Measurements from ENCODE around the gene CXCL16.

CXCL16 gene

DNA sequence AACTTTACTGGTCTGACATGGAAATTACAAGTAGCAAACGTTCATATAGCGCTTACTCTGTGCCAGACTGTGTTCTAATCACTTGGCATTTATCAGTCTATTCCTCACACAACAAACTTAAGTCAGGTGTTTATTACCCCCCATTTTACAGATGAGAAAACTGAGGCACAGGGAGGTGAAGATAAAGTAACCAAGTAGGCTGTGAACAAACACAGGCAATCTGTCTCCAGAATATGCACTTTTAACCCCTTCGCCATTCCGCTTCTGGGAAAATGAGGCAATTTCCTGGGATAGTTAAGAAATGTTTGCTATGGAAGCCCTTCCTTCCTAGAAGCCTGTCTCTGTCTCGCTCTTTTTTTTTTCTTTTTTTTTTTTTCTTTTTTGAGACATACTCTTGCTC is 12.2 kb upstream of the CXCL16 start:
- FAIRE-seq (no peak), DNase-seq (ENCODE audit: low spot score) (no peak)

DNA sequence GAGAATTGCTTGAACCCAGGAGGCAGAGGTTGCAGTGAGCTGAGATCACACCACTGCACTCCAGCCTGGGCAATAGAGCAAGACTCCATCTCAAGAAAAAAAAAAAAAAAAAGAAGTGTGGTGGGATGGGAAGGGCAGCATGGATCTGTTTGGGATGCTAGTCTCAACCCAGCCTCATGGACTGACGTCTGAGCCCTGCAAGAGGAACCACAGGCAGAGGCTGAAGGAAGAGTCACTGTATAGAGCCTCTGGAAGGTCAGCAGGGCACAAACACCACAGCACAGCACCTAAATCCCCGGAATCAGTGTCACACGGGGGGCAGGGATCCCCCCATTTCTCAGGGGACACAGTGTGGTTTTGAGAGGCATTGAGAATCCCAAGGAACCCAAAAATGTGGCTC is 10.9 kb upstream of the CXCL16 start:
- DNase-seq (ENCODE audit: low spot score) (no peak), FAIRE-seq (no peak)

DNA sequence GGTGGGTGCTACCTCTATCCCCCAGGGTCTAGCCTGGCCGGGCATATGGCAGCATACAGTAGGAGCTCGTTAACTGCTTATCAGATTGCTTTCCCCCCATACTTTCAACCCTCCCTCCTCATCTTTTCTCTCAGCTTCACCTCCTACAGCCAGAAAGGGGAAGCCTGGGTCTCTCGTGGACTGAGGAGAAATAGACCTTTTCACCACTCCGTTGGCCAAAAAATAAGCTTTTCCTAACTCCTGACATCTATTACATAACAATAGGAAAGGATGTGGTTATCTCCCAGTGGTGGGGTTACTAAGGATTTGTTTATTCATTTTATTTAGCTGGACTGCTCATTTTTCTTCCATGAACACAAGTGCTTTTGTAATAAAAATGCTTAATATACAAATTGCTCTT is 9.0 kb upstream of the CXCL16 start:
- FAIRE-seq, result no peak
- no peak for DNase-seq (ENCODE audit: low spot score)

DNA sequence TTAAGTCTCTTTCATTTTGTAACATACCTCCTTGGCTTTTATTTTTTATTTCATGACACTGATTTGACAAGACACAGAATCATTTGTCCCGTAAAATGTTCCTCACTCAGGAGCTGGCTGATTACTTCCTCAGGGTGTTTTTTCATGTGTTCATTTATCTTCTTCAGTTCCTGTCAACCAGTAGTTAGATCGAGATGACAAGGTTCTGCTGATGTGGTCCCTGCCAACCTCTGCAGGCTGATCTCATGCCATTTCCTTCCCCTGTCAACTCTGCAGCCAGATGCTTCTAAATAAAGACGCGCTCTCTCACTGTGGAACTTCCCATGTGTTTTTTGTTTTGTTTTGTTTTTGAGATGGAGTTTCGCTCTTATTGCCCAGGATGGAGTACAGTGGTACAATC is 8.1 kb upstream of the CXCL16 start:
- DNase-seq (ENCODE audit: low spot score) (no peak), FAIRE-seq (no peak)

DNA sequence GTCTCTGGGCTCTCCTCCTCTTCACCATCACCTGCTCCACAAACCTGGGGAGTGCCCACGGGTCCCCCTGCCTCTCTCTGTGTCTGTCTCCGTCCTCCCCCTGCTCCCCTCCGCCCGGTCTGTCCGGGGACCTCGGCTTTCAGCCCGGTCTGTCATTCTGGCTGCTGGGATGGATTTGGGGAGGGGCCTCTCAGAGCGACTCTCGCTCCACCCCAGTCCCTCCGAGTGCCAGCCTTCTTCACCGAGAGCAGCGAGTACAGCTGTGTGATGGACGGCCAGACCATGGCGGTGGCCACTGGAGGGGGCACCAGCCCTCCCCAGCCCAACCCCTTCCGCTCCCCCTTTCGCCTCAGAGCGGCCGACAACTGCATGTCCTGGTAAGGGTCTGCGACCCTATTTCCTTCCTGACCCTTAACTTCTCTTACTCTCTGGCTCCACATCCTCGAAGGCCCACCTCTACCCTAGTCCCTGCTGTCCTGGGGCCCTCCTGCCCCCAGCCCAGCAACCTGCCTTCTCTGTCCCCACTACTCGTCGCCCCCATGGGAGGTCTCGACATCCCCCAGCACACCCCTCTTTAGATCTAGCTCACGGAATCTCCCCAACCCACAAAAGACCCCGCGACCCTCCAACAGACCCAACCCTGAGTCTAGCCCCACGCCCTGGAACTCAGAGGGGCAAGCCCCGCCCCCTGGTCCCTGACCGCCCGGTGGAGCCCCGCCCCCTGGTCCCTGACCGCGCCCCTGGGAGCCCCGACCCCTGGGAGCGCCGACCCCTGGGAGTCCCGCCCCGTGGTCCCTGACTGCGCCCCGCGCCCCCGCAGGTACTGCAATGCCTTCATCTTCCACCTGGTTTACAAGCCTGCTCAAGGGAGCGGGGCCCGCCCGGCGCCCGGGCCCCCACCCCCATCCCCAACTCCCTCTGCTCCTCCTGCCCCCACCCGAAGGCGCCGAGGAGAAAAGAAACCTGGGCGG is 5.6 kb upstream of the CXCL16 start:
- DNase-seq (ENCODE audit: low spot score) (no peak), FAIRE-seq (no peak)

DNA sequence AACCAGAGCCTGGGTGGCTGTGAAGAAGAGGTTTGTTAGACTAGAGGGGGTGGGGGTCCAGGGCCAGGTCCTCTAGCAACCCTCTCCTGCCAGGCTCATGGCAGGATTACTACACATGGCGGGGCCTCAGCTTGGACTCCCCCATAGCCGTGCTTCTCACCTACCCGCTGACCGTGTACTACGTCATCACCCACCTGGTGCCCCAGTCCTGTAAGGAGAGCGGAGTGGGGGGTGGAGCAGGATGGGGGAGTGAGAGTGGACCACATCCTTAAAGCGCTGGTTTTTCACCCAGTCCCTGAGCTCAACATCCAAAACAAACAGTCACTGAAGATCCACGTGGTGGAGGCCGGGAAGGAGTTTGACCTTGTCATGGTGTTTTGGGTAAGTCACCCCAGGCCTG is 4.2 kb upstream of the CXCL16 start:
- FAIRE-seq, result no peak
- DNase-seq (ENCODE audit: low spot score), result no peak

DNA sequence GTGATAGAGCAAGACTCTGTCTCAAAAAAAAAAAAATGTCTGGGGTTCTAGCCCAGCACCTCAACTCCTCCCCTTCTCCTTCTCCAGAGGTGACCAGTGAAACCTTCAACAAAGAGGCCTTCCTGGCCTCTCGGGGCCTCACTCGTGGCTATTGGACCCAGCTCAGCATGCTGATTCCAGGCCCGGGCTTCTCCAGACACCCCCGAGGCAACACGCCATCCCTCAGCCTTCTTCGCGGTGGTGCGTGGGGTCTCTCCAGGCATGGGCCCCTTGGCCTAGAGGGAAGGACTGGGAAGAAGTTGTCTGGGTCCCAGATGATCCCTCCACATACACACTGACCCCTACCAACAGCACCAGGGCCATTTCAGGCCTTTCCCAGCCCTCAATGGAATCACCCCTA is 3.5 kb upstream of the CXCL16 start:
- DNase-seq (ENCODE audit: low spot score) (no peak), FAIRE-seq (no peak)

DNA sequence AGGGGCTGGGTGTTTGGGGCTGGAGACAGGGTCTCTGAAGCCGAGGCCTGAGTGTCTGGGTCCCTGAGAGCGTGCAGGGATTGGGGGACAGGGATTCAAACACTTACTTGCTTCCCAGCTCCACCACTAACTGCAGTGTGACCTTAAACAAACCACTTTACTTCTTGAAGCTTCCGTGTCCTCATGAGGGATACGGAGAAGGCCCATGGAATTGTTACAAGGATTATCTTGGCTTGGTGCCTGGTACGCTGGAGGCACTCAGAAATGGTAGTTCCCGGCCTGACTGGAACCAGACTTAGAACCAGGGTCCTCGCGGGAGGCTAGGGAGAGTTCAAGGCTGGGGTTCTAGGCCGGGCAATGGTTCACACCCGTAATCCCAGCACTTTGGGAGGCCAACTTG is 2.9 kb upstream of the CXCL16 start:
- no peak for FAIRE-seq

DNA sequence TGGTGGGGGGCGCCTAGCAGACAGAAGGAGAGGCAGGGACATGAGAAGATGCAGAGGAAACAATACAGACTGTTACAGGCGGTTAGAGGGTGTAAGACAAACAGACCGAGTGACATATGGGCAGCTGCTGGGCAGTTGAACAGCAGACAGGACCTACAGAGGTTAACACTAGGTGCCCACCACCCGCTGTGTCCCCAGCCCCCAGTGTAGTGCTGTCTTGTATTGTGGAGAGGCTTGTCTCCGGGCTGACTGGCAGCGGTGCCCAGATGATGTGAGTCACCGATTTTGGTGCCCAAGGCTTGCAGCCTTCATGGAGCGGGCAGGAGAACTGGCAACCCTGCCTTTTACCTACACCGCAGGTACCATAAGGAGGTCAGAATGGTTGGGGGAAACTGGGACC is 2.4 kb upstream of the CXCL16 start:
- no peak for FAIRE-seq
- no peak for DNase-seq (ENCODE audit: low spot score)

More for the DNA sequence above, 2.9 kb upstream of the CXCL16 start:
- DNase-seq (ENCODE audit: low spot score), result no peak

DNA sequence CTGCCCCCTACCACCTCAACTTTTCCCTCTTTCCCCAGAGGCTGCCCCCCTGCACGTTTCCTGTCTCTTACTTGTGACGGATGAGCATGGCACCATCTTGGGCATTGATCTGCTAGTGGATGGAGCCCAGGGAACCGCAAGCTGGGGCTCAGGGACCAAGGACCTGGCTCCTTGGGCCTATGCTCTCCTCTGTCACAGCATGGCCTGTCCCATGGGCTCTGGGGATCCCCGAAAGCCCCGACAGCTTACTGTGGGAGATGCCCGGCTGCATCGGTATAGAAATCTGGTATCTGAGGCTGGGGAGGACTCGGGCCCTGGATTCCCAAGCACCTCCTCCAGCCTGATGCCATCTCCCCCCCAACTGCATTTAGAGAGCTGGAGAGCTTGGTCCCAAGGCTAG is 1.8 kb upstream of the CXCL16 start:
- FAIRE-seq, result no peak
- DNase-seq (ENCODE audit: low spot score), result no peak

DNA sequence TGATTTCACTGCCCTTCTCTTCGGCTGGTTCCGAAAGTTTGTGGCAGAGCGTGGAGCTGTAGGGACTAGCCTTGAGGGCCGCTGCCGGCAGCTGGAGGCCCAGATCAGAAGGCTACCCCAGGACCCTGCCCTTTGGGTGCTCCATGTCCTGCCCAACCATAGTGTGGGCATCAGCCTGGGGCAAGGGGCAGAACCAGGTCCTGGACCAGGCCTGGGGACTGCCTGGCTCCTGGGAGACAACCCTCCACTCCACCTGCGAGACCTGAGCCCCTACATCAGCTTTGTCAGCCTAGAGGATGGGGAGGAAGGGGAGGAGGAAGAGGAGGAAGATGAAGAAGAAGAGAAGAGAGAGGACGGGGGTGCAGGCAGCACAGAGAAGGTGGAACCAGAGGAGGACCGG is 856 bp upstream of the CXCL16 start:
- no peak for DNase-seq (ENCODE audit: low spot score)
- FAIRE-seq, result no peak

DNA sequence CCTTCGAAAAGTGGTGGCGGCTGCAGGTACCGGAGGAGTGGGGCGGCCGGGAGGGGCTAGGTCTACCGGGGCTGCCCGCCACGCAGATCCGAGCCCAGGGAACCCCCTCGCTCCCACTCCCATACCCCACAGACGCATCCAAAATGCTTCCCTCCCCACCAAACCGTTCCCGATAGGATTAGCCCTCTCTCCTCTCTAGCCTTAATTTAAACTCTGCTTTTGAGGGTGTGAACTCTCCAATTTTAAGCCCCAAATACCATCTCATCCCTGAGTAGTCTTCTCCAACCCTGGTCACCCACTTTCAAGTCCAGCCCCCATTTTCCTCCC is 260 bp upstream of the CXCL16 start:
- DNase-seq (ENCODE audit: low spot score), result no peak
- no peak for FAIRE-seq

DNA sequence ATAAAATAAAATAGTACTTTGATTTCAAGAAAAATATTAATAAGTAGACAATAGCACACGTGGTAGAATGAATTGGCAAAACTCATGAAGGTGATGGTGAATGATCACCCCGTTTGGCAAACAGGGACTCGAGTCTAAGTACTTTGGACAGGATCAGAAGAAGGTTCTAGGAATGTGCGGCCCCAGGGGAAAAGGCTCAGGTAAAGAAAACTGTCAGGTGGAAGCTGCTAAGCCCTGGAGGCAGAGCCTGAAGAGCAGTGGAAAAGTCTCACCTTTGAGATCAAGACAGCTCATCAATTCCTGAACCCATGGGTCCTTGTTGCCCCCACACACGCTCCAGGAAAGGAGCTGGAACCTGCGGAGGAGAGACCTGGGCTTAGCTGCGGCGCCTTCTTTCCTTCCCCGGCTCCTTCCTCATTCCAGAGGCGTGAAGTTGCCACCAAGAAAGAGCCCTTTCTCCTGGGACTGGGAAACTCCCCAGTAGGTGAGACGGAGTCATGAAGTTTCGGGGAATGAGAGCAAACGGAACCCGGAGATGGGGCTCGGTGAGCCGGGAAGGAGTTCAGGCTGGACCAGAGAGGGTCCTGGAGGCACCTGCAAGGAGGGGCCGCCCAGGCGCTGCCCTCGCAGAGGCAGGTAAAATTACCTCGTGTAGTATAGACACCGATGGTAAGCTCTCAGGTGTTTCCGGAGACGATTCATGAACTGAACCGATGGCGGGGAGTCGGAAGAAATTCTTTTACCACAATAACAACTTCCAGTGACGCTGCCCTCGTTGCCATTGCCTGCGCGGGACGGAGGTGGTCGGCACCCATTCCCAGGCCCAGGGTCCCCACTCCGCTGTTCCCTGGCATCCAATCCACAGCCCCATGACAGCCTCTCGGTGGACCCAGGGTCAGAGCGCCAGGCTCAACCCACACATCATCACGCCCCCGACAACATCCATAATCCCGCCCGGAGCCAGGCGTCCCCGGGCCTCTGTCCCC is 1.3 kb downstream of the CXCL16 start:
- no peak for FAIRE-seq
- DNase-seq (ENCODE audit: low spot score), result no peak

DNA sequence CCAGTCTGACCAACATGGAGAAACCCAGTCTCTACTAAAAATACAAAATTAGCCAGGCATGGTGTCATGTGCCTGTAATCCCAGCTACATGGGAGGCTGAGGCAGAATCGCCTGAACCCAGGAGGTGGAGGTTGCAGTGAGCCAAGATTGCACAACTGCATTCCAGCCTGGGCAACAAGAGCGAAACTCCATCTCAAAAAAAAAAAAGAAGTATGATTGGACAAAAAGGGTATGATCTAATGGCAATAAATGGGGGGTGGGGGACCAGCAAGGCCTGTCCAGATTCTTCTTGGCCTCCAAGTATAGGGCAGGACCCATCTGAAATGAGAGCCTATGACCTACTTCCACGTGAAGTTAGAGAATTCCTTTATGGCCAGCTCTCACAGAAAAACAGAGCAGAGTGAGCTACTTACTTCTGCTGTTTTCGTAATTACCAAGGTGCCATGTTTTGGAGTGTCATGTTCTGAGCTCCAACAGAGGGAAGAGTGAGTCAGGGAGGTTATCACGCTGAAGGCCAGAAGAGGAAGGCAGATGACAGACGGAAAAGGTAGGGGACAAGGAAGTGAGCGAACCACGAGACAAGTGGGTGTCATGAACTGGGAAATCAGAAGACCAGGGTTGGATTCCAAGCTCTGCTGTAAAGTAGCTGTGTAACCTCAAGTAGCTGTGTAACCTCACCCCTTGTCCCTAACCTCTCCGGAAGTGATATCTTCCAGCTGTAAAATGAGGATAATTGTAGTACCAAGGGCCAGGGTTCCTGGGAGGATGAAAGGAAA is 3.7 kb downstream of the CXCL16 start:
- DNase-seq (ENCODE audit: low spot score) (no peak), FAIRE-seq (no peak)

DNA sequence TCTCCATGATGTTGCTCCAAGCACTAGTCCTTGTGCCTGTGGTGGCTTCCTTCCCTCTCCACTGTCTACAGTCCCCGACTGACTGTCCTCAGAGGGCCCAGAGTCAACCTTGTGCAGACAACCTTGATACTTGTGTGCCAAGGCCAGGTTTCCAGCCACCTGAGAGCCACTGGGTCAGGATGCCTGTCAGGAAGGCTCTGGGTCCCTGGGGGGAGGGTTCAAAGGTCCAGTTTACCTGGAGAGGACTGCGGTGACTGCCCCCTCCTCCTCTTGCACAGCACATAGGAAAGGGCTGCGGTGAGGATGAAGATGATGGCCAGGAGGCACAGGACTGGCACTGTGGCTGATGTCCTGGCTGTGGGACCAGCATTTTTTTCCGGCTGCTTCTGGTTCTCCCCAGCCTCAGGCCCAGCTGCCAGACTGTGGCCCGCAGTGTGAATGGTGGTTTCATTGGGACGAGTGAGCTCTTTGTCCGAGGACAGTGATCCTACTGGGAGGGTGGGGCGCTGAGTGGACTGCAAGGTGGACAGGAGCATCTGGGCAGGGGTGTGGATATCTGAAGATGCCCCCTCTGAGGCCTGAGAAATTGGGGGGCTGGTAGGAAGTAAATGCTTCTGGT is 4.8 kb downstream of the CXCL16 start:
- DNase-seq (ENCODE audit: low spot score) (no peak), FAIRE-seq (no peak)

DNA sequence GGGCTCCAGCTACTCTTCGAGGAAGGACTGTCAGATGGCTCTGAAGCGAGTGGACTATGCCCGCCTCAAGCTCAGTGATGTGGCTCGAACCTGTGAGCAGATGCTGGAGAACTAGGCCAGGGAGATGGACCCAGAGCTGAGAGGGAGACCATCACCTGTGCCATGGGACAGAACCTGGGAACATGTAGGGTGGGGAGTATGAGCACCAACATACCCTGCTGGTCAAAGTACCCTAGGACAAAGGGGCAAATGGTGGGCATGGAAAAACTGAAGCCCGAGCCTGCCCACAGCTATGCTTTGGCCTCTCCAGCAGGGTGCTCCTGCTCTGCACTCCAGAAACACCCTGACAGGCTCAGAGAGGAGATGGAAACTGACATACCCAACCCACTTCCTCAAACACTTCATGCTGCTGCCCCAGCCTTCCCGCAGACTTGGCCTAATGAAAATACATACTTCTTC is 6.6 kb downstream of the CXCL16 start:
- DNase-seq (ENCODE audit: low spot score), result no peak
- FAIRE-seq, result no peak

DNA sequence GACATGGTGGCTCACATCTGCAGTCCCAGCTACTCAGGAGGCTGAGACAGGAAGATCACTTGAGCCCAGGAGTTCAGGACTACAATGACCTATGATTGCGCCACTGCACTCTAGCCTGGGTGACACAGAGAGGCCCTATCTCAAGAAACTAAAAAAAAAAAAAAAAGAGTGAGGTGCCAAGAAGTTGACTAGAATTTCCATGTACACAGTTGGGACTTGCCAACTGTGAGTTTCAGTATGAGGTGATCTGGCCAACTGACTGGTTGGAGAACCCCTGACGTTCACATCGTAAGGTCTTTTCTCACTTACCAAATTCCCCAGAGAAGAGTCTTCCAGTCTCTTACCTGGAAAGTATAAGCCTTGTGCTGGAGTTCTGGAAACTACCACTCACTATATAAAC is 11.6 kb downstream of the CXCL16 start:
- FAIRE-seq, result no peak
- DNase-seq (ENCODE audit: low spot score), result no peak

DNA sequence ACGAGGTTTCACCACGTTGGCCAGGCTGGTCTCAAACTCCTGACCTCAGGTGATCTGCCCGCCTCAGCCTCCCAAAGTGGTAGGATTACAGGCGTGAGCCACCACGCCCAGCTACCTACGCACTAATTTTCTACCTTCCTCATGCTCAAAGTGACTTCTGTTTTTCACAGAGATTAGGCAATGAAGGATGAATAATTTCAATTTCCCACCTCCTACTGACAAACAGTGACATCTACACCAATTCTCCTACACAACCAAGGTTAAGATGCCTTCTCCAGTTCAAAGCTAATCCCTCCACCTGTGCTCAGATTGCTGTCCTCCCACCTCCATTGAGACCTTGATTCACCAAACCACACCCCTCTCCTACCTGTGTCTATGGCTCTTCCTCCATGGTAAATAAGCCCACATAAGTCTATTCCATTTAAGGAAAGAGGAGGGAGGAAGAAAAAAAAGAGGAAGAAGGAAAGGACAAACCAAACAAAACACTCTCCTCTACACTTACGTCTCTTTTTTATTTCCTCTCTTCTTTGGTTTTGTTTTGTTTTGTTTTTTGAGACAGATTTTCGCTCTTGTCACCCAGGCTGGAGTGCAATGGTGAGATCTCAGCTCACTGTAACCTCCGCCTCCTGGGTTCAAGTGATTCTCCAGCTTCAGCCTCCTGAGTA is 13.9 kb downstream of the CXCL16 start:
- FAIRE-seq (no peak), DNase-seq (ENCODE audit: low spot score) (no peak)

DNA sequence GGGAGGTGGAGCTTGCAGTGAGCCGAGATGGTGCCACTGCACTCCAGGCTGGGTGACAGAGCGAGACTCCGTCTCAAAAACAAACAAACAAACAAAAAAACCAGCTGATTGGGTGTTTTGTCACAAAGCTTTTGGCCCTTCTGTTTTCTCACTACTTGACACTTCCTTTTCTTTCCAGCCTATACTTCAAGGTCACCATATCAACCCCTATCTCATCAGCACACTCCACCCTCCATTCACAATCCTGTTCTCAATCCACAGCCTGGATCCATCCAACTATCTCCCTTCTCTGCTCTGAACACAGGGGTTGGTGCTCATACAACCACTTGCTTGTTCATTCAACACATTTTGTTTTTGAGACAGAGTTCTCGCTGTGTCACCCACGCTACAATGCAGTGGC is 15.1 kb downstream of the CXCL16 start:
- FAIRE-seq, result no peak
- no peak for DNase-seq (ENCODE audit: low spot score)

DNA sequence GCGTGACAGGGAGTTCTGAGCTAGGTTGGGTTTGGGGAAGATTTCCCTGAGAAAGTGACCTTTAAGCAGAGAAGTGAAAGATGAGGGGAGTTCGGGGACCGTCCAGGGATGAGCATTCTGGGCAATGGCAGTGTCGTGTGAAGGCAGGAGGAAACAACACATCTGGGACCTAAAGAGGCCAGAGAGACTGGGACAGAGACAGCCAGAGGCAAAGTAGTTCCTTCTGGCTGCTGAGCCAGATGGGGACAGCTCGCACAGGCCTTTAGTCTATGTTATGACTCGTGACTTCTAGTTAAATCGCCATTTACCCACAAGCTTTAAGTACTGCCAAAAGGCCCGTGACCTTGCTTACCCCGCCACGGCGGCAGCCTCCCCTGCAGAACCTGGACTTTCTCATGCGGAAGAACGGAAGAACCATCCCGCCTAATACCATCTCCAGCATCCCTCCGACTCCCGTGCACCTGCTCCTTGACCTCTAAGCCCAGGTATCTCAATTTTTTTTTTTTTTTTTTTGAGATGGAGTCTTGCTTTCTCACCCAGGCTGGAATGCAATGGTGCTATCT is 17.0 kb downstream of the CXCL16 start:
- DNase-seq (ENCODE audit: low spot score), result no peak
- no peak for FAIRE-seq
